ENCODE data around the gene SEMA7A. TPM values are rescaled to one million over a fixed set of nuclear protein-coding genes. Genes with fewer than 3 reads are reported as not detected.

Gene SEMA7A
- total RNA-seq, 3 donors from 2014 or later = 0.80 to 1.3 (median 0.88) TPM

- Histone ChIP-seq H3K4me1 (no peaks in the 10 kb centered on the region), H3K27ac (no peak overlapping the region), H3K4me3 (no peak overlapping the region), H3K27me3 (no peaks in the 10 kb centered on the region), H3K36me3 (no peaks in the 10 kb centered on the region), H3K9me3 (no peaks in the 10 kb centered on the region)
- intact Hi-C loops (cut with DNase I; ENCODE audit: low total_unique reads) = no loop called here
- TF ChIP-seq POLR2AphosphoS5 (IDR thresholded peaks at IDR 0.05) (no peak), CTCF (IDR thresholded peaks at IDR 0.05) (no peak), POLR2A (IDR thresholded peaks at IDR 0.05) (no peak)
- no peak for DNase-seq (ENCODE audit: low spot score in 2 of 2)
Observed at GRCh38 chr15:74396445-74397238, 37.1 kb downstream of the SEMA7A start.

- no peak overlapping the region for H3K27ac ChIP-seq
- intact Hi-C loops (cut with DNase I; ENCODE audit: low total_unique reads) = no loop called here
- TF ChIP-seq POLR2AphosphoS5 (IDR thresholded peaks at IDR 0.05) = no peak
- no peak for TF ChIP-seq CTCF (IDR thresholded peaks at IDR 0.05)
- TF ChIP-seq POLR2A (IDR thresholded peaks at IDR 0.05) = no peak
Observed at GRCh38 chr15:74396146-74396438, 37.7 kb downstream of the SEMA7A start.

DNA sequence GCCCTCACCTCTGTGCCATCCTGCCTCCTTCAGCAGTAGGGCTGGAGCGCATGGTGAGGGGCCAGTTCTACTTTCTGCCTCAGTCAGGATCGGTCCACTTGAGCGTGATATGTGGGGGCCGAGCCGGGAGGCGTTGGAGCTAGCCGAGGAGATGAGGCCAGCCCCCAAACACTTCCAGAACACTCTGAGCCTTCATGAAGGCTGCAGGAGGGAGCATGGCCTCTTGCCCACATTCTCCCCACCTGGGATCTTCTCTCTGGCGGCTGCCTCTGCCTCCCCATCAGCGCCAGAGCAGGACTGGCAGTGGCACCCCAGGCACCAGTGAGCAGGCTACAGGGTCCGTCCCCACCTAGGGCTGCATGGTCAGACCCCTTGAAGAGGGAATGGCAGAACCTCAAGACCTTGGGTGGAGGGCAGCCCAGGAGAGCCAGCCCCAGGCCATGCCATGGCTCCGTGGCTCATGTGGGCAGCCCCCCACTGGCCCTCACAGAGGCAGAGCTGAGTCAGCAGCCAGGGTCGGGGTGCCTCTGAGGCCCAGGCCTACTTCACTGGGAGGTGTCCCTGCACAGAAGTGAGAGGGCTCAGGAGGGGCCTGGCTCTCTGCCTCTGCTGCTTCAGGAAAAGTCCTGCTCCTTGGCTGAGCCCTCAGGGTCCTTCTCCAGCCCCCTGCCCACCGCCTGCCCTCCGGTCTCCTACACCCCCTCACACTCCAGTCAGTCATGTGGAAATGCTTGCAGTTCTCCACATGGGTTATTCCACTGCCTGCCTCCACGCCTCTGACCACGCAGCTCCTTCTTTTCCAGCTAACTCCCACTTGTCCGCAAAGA, 38.2 kb downstream of the SEMA7A start:
- intact Hi-C loops (cut with DNase I; ENCODE audit: low total_unique reads) = no loop called here
- H3K27ac ChIP-seq = no peak overlapping the region

More at GRCh38 chr15:74396146-74396438, 37.7 kb downstream of the SEMA7A start:
- no peak for DNase-seq (ENCODE audit: low spot score in 2 of 2)
- Histone ChIP-seq H3K4me1 (no peaks in the 10 kb centered on the region), H3K9me3 (no peaks in the 10 kb centered on the region), H3K27me3 (no peaks in the 10 kb centered on the region), H3K4me3 (no peak overlapping the region), H3K36me3 (no peaks in the 10 kb centered on the region)

DNA sequence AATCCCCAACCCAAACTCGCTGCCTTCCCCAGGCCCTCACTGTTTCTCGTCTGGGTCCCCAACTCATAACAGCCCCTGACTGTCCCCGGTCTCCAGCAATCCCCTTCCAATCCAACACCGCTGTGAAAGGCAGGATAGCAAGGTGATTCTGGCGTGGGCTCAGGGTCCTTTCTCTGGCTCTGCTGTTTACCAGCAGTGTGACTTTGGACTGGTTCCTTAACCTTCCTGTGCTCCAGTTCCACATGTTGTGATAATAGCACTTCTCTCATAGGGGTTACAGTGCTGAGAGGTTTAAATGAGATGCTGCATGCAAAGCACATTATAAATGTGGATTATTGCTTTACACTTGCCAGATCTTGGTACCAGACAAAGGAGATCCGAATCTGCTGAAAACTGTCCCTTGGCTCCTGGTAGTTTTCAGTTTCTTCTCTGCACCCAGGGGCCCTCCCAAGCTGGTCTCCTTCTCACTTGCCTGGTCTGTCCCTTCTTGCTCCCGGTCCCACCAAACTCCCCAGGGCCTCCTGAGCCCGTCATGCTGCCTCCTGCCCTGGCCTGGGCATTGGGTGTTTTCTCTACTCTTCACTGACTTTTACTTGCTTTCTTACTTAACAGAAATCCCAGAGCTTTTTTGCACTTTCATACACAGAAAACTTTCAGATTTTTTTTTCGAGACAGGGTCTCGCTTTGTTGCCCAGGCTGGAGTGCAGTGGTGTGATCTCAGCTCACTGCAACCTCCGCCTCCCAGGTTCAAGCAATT, 39.5 kb downstream of the SEMA7A start:
- Histone ChIP-seq H3K4me1 (no peaks in the 10 kb centered on the region), H3K9me3 (no peaks in the 10 kb centered on the region), H3K4me3 (no peak overlapping the region), H3K36me3 (no peaks in the 10 kb centered on the region), H3K27me3 (no peaks in the 10 kb centered on the region), H3K27ac (no peak overlapping the region)
- no peak for DNase-seq (ENCODE audit: low spot score in 2 of 2)
- intact Hi-C loops (cut with DNase I; ENCODE audit: low total_unique reads) = no loop called here
- TF ChIP-seq CTCF (IDR thresholded peaks at IDR 0.05) = no peak
- no peak for TF ChIP-seq POLR2A (IDR thresholded peaks at IDR 0.05)
- TF ChIP-seq POLR2AphosphoS5 (IDR thresholded peaks at IDR 0.05) = no peak

More for the DNA sequence above, 38.2 kb downstream of the SEMA7A start:
- no peak for DNase-seq (ENCODE audit: low spot score in 2 of 2)
- Histone ChIP-seq H3K36me3 (no peaks in the 10 kb centered on the region), H3K9me3 (no peaks in the 10 kb centered on the region), H3K4me3 (no peak overlapping the region), H3K4me1 (no peaks in the 10 kb centered on the region), H3K27me3 (no peaks in the 10 kb centered on the region)
- no peak for TF ChIP-seq POLR2A (IDR thresholded peaks at IDR 0.05)
- no peak for TF ChIP-seq POLR2AphosphoS5 (IDR thresholded peaks at IDR 0.05)

DNA sequence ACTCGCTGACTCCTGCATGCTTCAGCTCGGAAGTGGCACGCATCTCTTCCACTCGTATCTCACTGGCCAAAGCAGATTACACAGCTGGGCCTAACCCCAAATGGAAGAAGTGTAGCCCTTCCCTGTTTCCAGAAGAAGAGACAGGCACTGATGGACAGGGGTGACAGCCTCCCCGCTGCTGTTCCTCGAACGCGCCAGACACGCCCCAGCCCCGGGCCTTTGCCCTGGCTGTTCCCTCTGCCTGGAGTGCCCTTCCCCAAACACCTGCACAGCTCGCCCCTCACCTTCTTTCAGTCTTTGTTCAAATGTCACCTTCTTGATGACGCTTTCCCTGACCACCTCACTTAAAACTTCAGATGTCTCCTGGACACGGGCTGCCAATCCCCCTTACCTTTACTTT, 40.3 kb downstream of the SEMA7A start:
- TF ChIP-seq POLR2AphosphoS5 (IDR thresholded peaks at IDR 0.05) (no peak), CTCF (IDR thresholded peaks at IDR 0.05) (no peak), POLR2A (IDR thresholded peaks at IDR 0.05) (no peak)
- H3K27ac ChIP-seq = no peak overlapping the region

More for the DNA sequence above, 40.3 kb downstream of the SEMA7A start:
- intact Hi-C loops (cut with DNase I; ENCODE audit: low total_unique reads) = no loop called here
- no peaks in the 10 kb centered on the region for H3K4me1 ChIP-seq
- DNase-seq (ENCODE audit: low spot score in 2 of 2) = no peak
- no peak overlapping the region for H3K4me3 ChIP-seq
- H3K27me3 ChIP-seq = no peaks in the 10 kb centered on the region
- no peaks in the 10 kb centered on the region for H3K9me3 ChIP-seq
- no peaks in the 10 kb centered on the region for H3K36me3 ChIP-seq
